Measurements from ENCODE around the gene ZNHIT6. TPM values are rescaled to one million over a fixed set of nuclear protein-coding genes. Genes with fewer than 3 reads are reported as not detected.

ZNHIT6 gene
- total and polyA plus RNA-seq, 2 donors (not counting 3 experiments of a cell fraction or from before 2014, with no cell fraction given) = 7.3 to 18.8 TPM

- FAIRE-seq = no peak
- Histone ChIP-seq H3K9me3 (replicated peaks; ENCODE audit: control insufficient read depth, insufficient read depth, low read length) (no peaks in the 10 kb centered on the region), H3K9me1 (replicated peaks; ENCODE audit: control insufficient read depth, extremely low read depth, insufficient read depth, low read length) (no peaks in the 10 kb centered on the region), H4K20me1 (replicated peaks; ENCODE audit: control insufficient read depth, extremely low read depth, insufficient read depth, low read length) (no peaks in the 10 kb centered on the region), H3K4me1 (ENCODE audit: control insufficient read depth, extremely low read depth, insufficient read depth, low read length) (no peaks in the 10 kb centered on the region), H3K36me3 (ENCODE audit: control insufficient read depth in 2 of 2, extremely low read depth in 1 of 2, insufficient read depth in 2 of 2, low read length in 2 of 2) (peaks cover 5 to 13% of the 10 kb centered on the region in 2 experiments), H3K79me2 (ENCODE audit: control insufficient read depth, insufficient read depth, low read length) (peaks cover 3% of the 10 kb centered on the region), H3K9ac (replicated peaks; ENCODE audit: extremely low read depth, insufficient read depth, low read length) (no peak overlapping the region), H3K4me2 (ENCODE audit: insufficient read depth, low read length) (no peak overlapping the region), H3K4me3 (replicated peaks in 1 of 3; ENCODE audit: insufficient read depth in 1 of 3, low read depth in 1 of 3, low read length in 3 of 3) (no peak overlapping the region), H3K27me3 (ENCODE audit: control insufficient read depth in 2 of 2, insufficient read depth in 2 of 2, low read length in 2 of 2) (no peaks in the 10 kb centered on the region), H2AFZ (ENCODE audit: low read depth, low read length) (no peak overlapping the region), H3K27ac (ENCODE audit: insufficient read depth, low read depth, low read length) (no peak overlapping the region)
- no TSS peak for BruUV-seq (replicated peaks)
- ChIA-PET CTCF (interaction anchor here (1.6 to 2.3 kb wide), 2 partner anchors 17 to 30 kb away, joined by 4 to 6 read pairs; partner anchors contain the start of gene ZNHIT6), POLR2A (no interaction called here)
- intact Hi-C loops (cut with micrococcal nuclease) (no loop called here), dilution Hi-C loops (cut with MboI; ENCODE audit: extremely low pct_ligation_motif_present, low sequenced_read_pairs) (loop anchor here (25.0 kb wide), 1 partner anchor 366 kb away; no protein-coding TSS in a partner anchor)
- TF ChIP-seq MYC (IDR thresholded peaks at IDR 0.05; ENCODE audit: low read depth, low read length) (no peak), POLR2A (IDR thresholded peaks at IDR 0.05; ENCODE audit: low read depth, low read length) (no peak), CTCF (IDR thresholded peaks at IDR 0.05; ENCODE audit: extremely low read depth in 1 of 2, insufficient read depth in 1 of 2, low read depth in 1 of 2, low read length in 2 of 2) (no peak), JUN (IDR thresholded peaks at IDR 0.05; ENCODE audit: borderline replicate concordance, insufficient read depth, insufficient read length, low read depth) (no peak), EZH2 (IDR thresholded peaks at IDR 0.05; ENCODE audit: borderline replicate concordance, low read depth, low read length, severe bottlenecking) (no peak), POLR2AphosphoS5 (IDR thresholded peaks at IDR 0.05; ENCODE audit: insufficient read depth, low read depth, low read length) (no peak), GATA2 (IDR thresholded peaks at IDR 0.05; ENCODE audit: insufficient read depth, insufficient read length, low read depth, low read length) (no peak), MAX (IDR thresholded peaks at IDR 0.05; ENCODE audit: insufficient read depth, insufficient read length) (no peak), FOS (IDR thresholded peaks at IDR 0.05; ENCODE audit: borderline replicate concordance, insufficient read depth, low read length) (no peak)
- DNase-seq (ENCODE audit: low read depth, low spot score) = peak; percentile 26
Measured at GRCh38 chr1:85678193-85678592, 30.0 kb downstream of the ZNHIT6 start.
